ENCODE results near the gene ZC3H18.
"Not testable (repeated sequence)": the region's sequence is repeated elsewhere in the genome, so short reads cannot be mapped to it uniquely, and the experiment has no call there.

Gene ZC3H18

GRCh38 chr16:88606148-88606757 is 36.0 kb downstream of the ZC3H18 start:
- no peak for TF ChIP-seq CTCF (IDR thresholded peaks at IDR 0.05; ENCODE audit: insufficient read depth, low read length, missing control alignments)
- ChIA-PET CTCF (no interaction called here), POLR2A (no interaction called here)
- no peak overlapping the region for H3K4me3 ChIP-seq (ENCODE audit: low read depth, low read length)
- DNase-seq (ENCODE audit: low read depth, low spot score), result no peak

DNA sequence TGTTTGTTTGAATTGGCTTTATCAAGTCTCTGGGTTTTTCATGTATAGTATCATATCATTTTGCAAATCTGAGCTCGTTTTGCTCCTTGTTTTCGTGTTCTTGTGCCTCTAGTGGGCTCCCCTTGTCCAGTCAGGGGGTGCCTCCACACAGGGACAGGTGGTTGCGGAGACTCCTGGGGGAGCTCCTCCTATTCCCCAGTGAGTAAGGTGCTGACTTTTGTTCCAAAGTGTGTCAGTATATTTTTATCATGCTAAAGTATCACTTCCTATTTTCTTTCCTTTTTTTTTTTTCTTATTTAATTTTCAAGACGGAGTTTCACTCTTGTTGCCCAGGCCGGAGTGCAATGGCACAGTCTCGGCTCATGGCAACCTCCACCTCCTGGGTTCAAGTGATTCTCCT is 37.9 kb downstream of the ZC3H18 start:
- no peak for DNase-seq (ENCODE audit: low read depth, low spot score)
- no peak for TF ChIP-seq CTCF (IDR thresholded peaks at IDR 0.05; ENCODE audit: insufficient read depth, low read length, missing control alignments)
- CTCF ChIA-PET, result no interaction called here
- POLR2A ChIA-PET, result no interaction called here
- no peak overlapping the region for H3K4me3 ChIP-seq (ENCODE audit: low read depth, low read length)

DNA sequence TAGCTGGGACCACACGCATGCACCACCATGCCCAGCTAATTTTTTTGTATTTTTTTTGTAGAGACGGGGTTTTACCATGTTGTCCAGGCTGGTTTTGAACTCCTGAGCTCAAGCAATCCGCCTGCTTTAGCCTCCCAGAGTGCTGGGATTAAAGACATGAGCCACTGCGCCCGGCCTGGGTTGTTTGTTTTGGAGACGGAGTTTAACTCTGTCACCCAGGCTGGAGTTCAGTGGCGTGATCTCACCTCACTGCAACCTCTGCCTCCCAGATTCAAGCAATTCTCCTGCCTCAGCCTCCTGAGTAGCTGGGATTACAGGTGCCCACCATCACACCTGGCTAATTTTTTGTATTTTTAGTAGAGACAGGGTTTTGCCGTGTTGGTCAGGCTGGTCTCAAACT is 39.2 kb downstream of the ZC3H18 start:
- ChIA-PET CTCF (interaction anchor here (1.2 to 1.7 kb wide), 2 partner anchors 10 kb away, joined by 4 to 6 read pairs; no protein-coding TSS in a partner anchor), POLR2A (interaction anchor here (0.6 kb wide), 1 partner anchor 24 kb away, joined by 3 read pairs; no protein-coding TSS in a partner anchor)
- not testable (repeated sequence) for DNase-seq (ENCODE audit: low read depth, low spot score); H3K4me3 ChIP-seq (ENCODE audit: low read depth, low read length)

DNA sequence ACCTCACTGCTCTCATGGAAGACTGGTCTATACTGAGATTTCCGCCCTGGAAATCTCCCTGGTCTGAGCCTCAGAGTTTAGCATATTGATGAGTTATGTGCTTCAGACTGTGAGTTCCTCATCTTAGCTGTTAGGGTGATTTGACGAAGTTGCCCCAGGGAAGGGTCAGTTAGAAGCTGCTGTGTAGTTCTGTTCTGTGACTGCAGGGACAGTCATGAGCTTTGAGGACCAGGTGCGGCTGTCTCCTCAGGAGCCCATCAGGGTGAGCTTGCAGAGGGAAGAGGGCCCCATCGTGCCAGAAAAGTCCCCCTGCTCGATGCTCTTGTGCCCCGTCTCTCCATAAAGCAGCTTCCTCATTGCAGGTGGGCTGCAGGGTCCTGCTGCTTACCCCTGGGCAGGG is 39.9 kb downstream of the ZC3H18 start:
- CTCF ChIA-PET, result interaction anchor here (1.2 to 1.7 kb wide), 2 partner anchors 9 to 10 kb away, joined by 4 to 6 read pairs; no protein-coding TSS in a partner anchor
- no peak for DNase-seq (ENCODE audit: low read depth, low spot score)
- no peak for TF ChIP-seq CTCF (IDR thresholded peaks at IDR 0.05; ENCODE audit: insufficient read depth, low read length, missing control alignments)
- POLR2A ChIA-PET, result interaction anchor here (0.6 kb wide), 1 partner anchor 23 kb away, joined by 3 read pairs; no protein-coding TSS in a partner anchor
- no peak overlapping the region for H3K4me3 ChIP-seq (ENCODE audit: low read depth, low read length)

- TF ChIP-seq CTCF (IDR thresholded peaks at IDR 0.05; ENCODE audit: insufficient read depth, low read length, missing control alignments), result no peak
- ChIA-PET CTCF (interaction anchor here (1.7 kb wide), 1 partner anchor 8 kb away, joined by 6 read pairs; no protein-coding TSS in a partner anchor), POLR2A (no interaction called here)
- H3K4me3 ChIP-seq (ENCODE audit: low read depth, low read length), result no peak overlapping the region
- DNase-seq (ENCODE audit: low read depth, low spot score), result no peak
These were observed 41.0 kb downstream of the ZC3H18 start for GRCh38 chr16:88610909-88611812.

DNA sequence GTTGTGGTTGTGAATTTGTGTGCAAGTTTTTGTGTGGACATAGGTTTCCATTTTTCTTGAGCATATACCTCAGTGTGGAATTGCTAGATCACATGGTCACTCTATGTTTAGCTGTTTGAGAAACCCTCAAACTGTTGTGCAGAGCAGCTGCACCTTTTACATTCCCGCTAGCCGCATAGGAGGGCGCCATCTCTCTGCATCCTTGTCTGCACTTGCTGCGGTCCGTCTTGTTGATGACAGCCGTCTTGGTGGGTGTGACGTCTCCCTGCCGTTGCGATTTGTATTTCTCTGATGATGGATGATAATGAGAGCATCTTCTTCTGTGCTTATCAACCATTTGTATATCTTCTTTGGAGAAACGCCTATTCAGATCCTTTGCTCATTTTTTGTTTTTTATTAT is 43.1 kb downstream of the ZC3H18 start:
- POLR2A ChIA-PET, result no interaction called here
- no peak for TF ChIP-seq CTCF (IDR thresholded peaks at IDR 0.05; ENCODE audit: insufficient read depth, low read length, missing control alignments)
- CTCF ChIA-PET, result interaction anchor here (1.0 kb wide), 1 partner anchor 20 kb away, joined by 3 read pairs; no protein-coding TSS in a partner anchor
- no peak overlapping the region for H3K4me3 ChIP-seq (ENCODE audit: low read depth, low read length)
- no peak for DNase-seq (ENCODE audit: low read depth, low spot score)

Data from AG04449 (cell line).